Activated gamma-delta T cell treated with anti-CD3 and anti-CD28 coated beads, Interleukin-2, amount 50 U/mL, for 16 hours (primary cell): ENCODE results near the gene PRKAR2B.
A peak's percentile ranks its signal among the peaks of the same experiment; 100 is the strongest.
"Not testable (repeated sequence)": the region's sequence is repeated elsewhere in the genome, so short reads cannot be mapped to it uniquely, and the experiment has no call there.

Source experiments
- DNase-seq: peaks from one replicate; pipeline ENCODE4 v3.0.0-alpha.2; 2020; ENCODE audit warnings: low read depth

Gene PRKAR2B

GRCh38 chr7:107119376-107120105 is 75.0 kb downstream of the PRKAR2B start:
- DNase-seq: no peak

- no peak for DNase-seq
Observed at GRCh38 chr7:107122486-107122911, 78.0 kb downstream of the PRKAR2B start.

GRCh38 chr7:107123392-107123791 is 78.9 kb downstream of the PRKAR2B start:
- DNase-seq: no peak

- DNase-seq: no peak
Observed at GRCh38 chr7:107125475-107125874, 81.0 kb downstream of the PRKAR2B start.

- DNase-seq: no peak
Observed at GRCh38 chr7:107128217-107128616, 83.7 kb downstream of the PRKAR2B start.

GRCh38 chr7:107128748-107129147 is 84.2 kb downstream of the PRKAR2B start:
- no peak for DNase-seq

GRCh38 chr7:107130487-107131220 is 86.1 kb downstream of the PRKAR2B start:
- no peak for DNase-seq

GRCh38 chr7:107133396-107133795 is 88.9 kb downstream of the PRKAR2B start:
- DNase-seq: no peak

GRCh38 chr7:107138696-107139420 is 94.4 kb downstream of the PRKAR2B start:
- DNase-seq: no peak

- DNase-seq: not testable (repeated sequence)
Observed at GRCh38 chr7:107143875-107144274, 99.4 kb downstream of the PRKAR2B start.

- no peak for DNase-seq
Observed at GRCh38 chr7:107145067-107145838, 100.7 kb downstream of the PRKAR2B start.

GRCh38 chr7:107147464-107148393 is 103.2 kb downstream of the PRKAR2B start:
- no peak for DNase-seq

GRCh38 chr7:107148721-107149120 is 104.2 kb downstream of the PRKAR2B start:
- DNase-seq: no peak

GRCh38 chr7:107149863-107150262 is 105.4 kb downstream of the PRKAR2B start:
- no peak for DNase-seq

- peak; percentile 67 for DNase-seq
Observed at GRCh38 chr7:107150375-107151073, 106.0 kb downstream of the PRKAR2B start.

- no peak for DNase-seq
Observed at GRCh38 chr7:107151538-107151937, 107.0 kb downstream of the PRKAR2B start.

- DNase-seq: no peak
Observed at GRCh38 chr7:107152011-107152410, 107.5 kb downstream of the PRKAR2B start.

- DNase-seq: no peak
Observed at GRCh38 chr7:107154826-107155225, 110.3 kb downstream of the PRKAR2B start.

GRCh38 chr7:107155726-107156125 is 111.2 kb downstream of the PRKAR2B start:
- not testable (repeated sequence) for DNase-seq

GRCh38 chr7:107157091-107157490 is 112.6 kb downstream of the PRKAR2B start:
- DNase-seq: no peak
